Astrocyte (in vitro differentiated cells and primary cell): ENCODE data around the gene VENTX. TPM values are rescaled to one million over a fixed set of nuclear protein-coding genes. Genes with fewer than 3 reads are reported as not detected.

Experiments used
- DNase-seq: peaks from one replicate; pipeline ENCODE4 v3.0.0-alpha.2; 2010; ENCODE audit warnings: low read depth
- FAIRE-seq: peaks from 2 replicates; lab custom pipeline; 2011; peaks lifted over from hg19 to GRCh38; lab: Jason Lieb, UNC
- H2AFZ ChIP-seq: 2 replicates; pipeline ENCODE4 v1.6.0; 2012; ENCODE audit warnings: low read depth, low read length, inconsistent platforms
- H3K27ac ChIP-seq: 2 replicates; pipeline ENCODE4 v1.5.1; 2011; ENCODE audit warnings: low read depth, low read length, inconsistent platforms
- H3K27me3 ChIP-seq: 2 replicates; pipeline ENCODE4 v1.6.0; 2011; ENCODE audit warnings: low read length, inconsistent platforms; ENCODE audit not compliant: insufficient read depth
- H3K36me3 ChIP-seq: 2 replicates; pipeline ENCODE4 v1.5.1; 2011; ENCODE audit warnings: low read length, inconsistent platforms; ENCODE audit not compliant: insufficient read depth
- H3K4me1 ChIP-seq: 2 replicates; pipeline ENCODE4 v1.5.1; 2011; ENCODE audit warnings: low read length, inconsistent platforms; ENCODE audit not compliant: insufficient read depth
- H3K4me2 ChIP-seq: 2 replicates; pipeline ENCODE4 v1.6.0; 2012; ENCODE audit warnings: low read length, inconsistent platforms
- H3K4me3 ChIP-seq: 2 replicates; pipeline ENCODE4 v1.5.1; 2011; ENCODE audit warnings: low read depth, mild to moderate bottlenecking, low read length, inconsistent platforms; ENCODE audit not compliant: insufficient read depth
- H3K79me2 ChIP-seq: 2 replicates; pipeline ENCODE4 v1.6.0; 2012; ENCODE audit warnings: mild to moderate bottlenecking, low read length, inconsistent platforms; ENCODE audit not compliant: insufficient read depth
- H3K9ac ChIP-seq: 2 replicates; pipeline ENCODE4 v1.6.0; 2012; ENCODE audit warnings: mild to moderate bottlenecking, low read length, inconsistent platforms
- H3K9me3 ChIP-seq: 2 replicates; pipeline ENCODE4 v1.5.1; 2012; ENCODE audit warnings: low read depth, mild to moderate bottlenecking, low read length, inconsistent platforms; ENCODE audit not compliant: insufficient read depth
- H4K20me1 ChIP-seq: 2 replicates; pipeline ENCODE4 v1.6.0; 2012; ENCODE audit warnings: low read length, inconsistent platforms; ENCODE audit not compliant: insufficient read depth
- H3K27ac Mint-ChIP-seq: one replicate; pipeline ENCODE4 v1.8.0; 2021; ENCODE audit warnings: mild to moderate bottlenecking, mixed read lengths; ENCODE audit not compliant: unreplicated experiment
- H3K27me3 Mint-ChIP-seq: one replicate; pipeline ENCODE4 v1.8.0; 2021; ENCODE audit warnings: low read depth, mixed read lengths; ENCODE audit not compliant: unreplicated experiment
- H3K36me3 Mint-ChIP-seq: one replicate; pipeline ENCODE4 v1.8.0; 2021; ENCODE audit warnings: low read depth, mixed read lengths; ENCODE audit not compliant: unreplicated experiment
- H3K4me1 Mint-ChIP-seq: one replicate; pipeline ENCODE4 v1.8.0; 2021; ENCODE audit warnings: low read depth, mixed read lengths; ENCODE audit not compliant: unreplicated experiment
- H3K4me3 Mint-ChIP-seq: one replicate; pipeline ENCODE4 v1.8.0; 2021; ENCODE audit warnings: mild to moderate bottlenecking, moderate library complexity, mixed read lengths; ENCODE audit not compliant: unreplicated experiment
- H3K9me3 Mint-ChIP-seq: one replicate; pipeline ENCODE4 v1.8.0; 2021; ENCODE audit warnings: mild to moderate bottlenecking, mixed read lengths; ENCODE audit not compliant: unreplicated experiment
- EZH2 ChIP-seq: IDR thresholded peaks from 2 replicates; pipeline ENCODE4 v1.6.1; 2012; ENCODE audit warnings: mild to moderate bottlenecking, low read length, inconsistent platforms; ENCODE audit not compliant: insufficient read depth
- total RNA-seq: library from RNA; stranded (reverse); gene quantifications from 2 replicates; pipeline ENCODE4 v1.2.1, GENCODE V29; 2021
- TF ChIP-seq, protein P1 (sequence below): IDR thresholded peaks from 2 replicates; pipeline ENCODE4 v1.5.1; 2011; ENCODE audit warnings: low read depth, mild to moderate bottlenecking, inconsistent platforms, low read length, moderate library complexity; ENCODE audit not compliant: insufficient read depth

VENTX gene
- total RNA-seq, 1 donor from 2014 or later: 0.11 TPM

- Histone ChIP-seq H3K27ac (no peak overlapping the region), H3K9me3 (no peaks in the 10 kb centered on the region), H3K36me3 (no peaks in the 10 kb centered on the region), H3K79me2 (no peaks in the 10 kb centered on the region), H3K4me3 (no peak overlapping the region), H3K4me1 (no peaks in the 10 kb centered on the region), H2AFZ (no peak overlapping the region), H4K20me1 (no peaks in the 10 kb centered on the region), H3K9ac (no peak overlapping the region), H3K4me2 (no peak overlapping the region), H3K27me3 (no peaks in the 10 kb centered on the region)
- TF ChIP-seq, protein P1, sequence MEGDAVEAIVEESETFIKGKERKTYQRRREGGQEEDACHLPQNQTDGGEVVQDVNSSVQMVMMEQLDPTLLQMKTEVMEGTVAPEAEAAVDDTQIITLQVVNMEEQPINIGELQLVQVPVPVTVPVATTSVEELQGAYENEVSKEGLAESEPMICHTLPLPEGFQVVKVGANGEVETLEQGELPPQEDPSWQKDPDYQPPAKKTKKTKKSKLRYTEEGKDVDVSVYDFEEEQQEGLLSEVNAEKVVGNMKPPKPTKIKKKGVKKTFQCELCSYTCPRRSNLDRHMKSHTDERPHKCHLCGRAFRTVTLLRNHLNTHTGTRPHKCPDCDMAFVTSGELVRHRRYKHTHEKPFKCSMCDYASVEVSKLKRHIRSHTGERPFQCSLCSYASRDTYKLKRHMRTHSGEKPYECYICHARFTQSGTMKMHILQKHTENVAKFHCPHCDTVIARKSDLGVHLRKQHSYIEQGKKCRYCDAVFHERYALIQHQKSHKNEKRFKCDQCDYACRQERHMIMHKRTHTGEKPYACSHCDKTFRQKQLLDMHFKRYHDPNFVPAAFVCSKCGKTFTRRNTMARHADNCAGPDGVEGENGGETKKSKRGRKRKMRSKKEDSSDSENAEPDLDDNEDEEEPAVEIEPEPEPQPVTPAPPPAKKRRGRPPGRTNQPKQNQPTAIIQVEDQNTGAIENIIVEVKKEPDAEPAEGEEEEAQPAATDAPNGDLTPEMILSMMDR: no peak
- no peak for TF ChIP-seq EZH2
- no peaks in the 10 kb centered on the region for H3K4me1 Mint-ChIP-seq
- no peak overlapping the region for H3K27ac Mint-ChIP-seq
- DNase-seq: no peak
- no peak overlapping the region for H3K4me3 Mint-ChIP-seq
- FAIRE-seq: no peak
- H3K27me3 Mint-ChIP-seq: peaks cover 11% of the 10 kb centered on the region
- no peaks in the 10 kb centered on the region for H3K36me3 Mint-ChIP-seq
- H3K9me3 Mint-ChIP-seq: no peaks in the 10 kb centered on the region
Measured at GRCh38 chr10:133268532-133268931, 30.9 kb downstream of the VENTX start.

DNA sequence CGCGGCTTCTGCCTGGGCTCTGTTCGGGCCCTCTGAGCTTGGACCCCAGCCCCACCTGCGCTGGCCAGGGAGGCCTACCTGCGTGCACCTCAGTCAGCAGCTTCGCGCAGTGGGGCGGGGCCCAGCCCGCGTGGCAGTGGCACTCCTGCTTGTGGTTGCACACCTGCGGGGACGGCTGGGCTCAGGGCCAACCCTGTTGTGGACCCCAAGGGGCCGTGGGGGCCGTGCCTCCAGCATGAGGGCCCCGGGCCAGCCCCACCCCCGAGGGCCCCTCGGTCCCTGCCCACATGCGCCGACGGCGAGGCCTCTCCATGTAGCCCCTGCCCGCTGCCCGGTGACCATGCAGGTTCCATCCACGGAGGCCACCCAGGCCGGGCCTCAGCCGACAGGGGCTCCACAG is 31.7 kb downstream of the VENTX start:
- Mint-ChIP-seq H3K4me3 (no peak overlapping the region), H3K27me3 (peaks cover 10% of the 10 kb centered on the region), H3K36me3 (no peaks in the 10 kb centered on the region), H3K9me3 (no peaks in the 10 kb centered on the region), H3K4me1 (no peaks in the 10 kb centered on the region), H3K27ac (no peak overlapping the region)
- H3K4me2 ChIP-seq: no peak overlapping the region
- H3K79me2 ChIP-seq: no peaks in the 10 kb centered on the region
- no peak overlapping the region for H3K4me3 ChIP-seq
- no peaks in the 10 kb centered on the region for H3K27me3 ChIP-seq
- H2AFZ ChIP-seq: no peak overlapping the region
- TF ChIP-seq EZH2: no peak
- TF ChIP-seq, protein P1: no peak
- no peak overlapping the region for H3K9ac ChIP-seq
- no peak overlapping the region for H3K27ac ChIP-seq
- H3K36me3 ChIP-seq: no peaks in the 10 kb centered on the region
- H3K9me3 ChIP-seq: no peaks in the 10 kb centered on the region
- H3K4me1 ChIP-seq: no peaks in the 10 kb centered on the region
- no peaks in the 10 kb centered on the region for H4K20me1 ChIP-seq
- no peak for FAIRE-seq
- no peak for DNase-seq

DNA sequence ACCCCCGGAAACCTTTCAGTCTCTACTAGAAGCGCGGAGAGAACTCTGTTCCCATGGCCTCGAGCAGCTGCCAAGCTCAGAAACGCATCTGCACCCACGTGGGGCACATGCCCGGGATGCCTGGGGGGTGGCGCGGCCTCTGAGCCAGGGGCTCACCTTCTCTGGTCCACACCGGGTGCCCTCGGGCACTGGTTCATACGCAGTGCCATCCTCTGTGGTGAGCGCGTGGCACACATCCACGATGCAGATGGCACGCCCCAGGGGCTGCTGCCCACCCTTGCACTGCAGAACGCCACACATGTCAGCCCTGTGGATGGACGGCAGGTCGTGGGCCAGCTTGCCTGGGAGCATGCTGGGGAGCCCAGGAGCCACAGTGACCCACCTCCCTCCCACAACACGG is 32.5 kb downstream of the VENTX start:
- Mint-ChIP-seq H3K4me1 (no peaks in the 10 kb centered on the region), H3K27me3 (peaks cover 10% of the 10 kb centered on the region), H3K4me3 (no peak overlapping the region), H3K9me3 (no peaks in the 10 kb centered on the region), H3K27ac (no peak overlapping the region), H3K36me3 (no peaks in the 10 kb centered on the region)
- Histone ChIP-seq H3K27me3 (no peaks in the 10 kb centered on the region), H3K27ac (no peak overlapping the region), H3K4me3 (no peak overlapping the region), H3K79me2 (no peaks in the 10 kb centered on the region), H3K9ac (no peak overlapping the region), H4K20me1 (no peaks in the 10 kb centered on the region), H3K4me2 (no peak overlapping the region), H3K9me3 (no peaks in the 10 kb centered on the region), H3K36me3 (no peaks in the 10 kb centered on the region), H2AFZ (no peak overlapping the region), H3K4me1 (peaks cover 6% of the 10 kb centered on the region)
- TF ChIP-seq, protein P1: no peak
- TF ChIP-seq EZH2: no peak
- FAIRE-seq (no peak), DNase-seq (no peak)
